ENCODE data around the gene BST2.

BST2 gene, protein sequence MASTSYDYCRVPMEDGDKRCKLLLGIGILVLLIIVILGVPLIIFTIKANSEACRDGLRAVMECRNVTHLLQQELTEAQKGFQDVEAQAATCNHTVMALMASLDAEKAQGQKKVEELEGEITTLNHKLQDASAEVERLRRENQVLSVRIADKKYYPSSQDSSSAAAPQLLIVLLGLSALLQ

DNA sequence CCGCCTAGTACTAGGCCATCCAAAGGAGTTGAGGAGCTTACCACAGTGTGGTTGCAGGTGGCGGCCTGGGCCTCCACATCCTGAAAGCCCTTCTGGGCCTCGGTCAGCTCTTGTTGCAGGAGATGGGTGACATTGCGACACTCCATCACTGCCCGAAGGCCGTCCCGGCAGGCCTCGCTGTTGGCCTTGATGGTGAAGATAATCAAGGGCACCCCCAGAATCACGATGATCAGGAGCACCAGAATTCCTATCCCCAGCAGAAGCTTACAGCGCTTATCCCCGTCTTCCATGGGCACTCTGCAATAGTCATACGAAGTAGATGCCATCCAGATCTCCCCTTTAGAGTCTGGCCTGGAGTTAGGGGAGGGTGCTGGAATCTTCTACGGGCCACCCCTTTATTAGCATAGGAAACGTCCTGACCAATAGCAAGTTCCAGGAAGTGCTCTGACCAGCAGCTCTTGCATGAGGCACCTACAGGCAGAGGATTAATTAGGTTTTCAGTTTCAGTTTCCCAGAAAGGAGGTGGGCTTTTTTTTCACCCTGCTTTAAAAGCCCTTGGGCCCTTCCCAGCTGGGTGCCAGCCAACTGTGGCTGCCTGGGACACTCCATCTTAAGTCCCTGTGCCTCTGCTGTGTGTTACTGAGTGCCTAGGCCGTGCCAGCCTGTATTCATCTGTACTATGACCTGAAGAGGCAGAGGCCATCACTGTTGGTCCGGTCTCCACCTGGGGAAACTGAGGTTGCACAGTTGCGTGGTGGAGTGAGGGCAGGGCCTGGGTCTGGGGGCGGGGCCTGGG is at the start of gene BST2:
Gene BST2 (minus strand): TSS at position 381 of the 796 bp plus-strand sequence. CDS start 55 bp downstream, at position 326.
- TF ChIP-seq CTCF (conservative IDR thresholded peaks at IDR 0.05) = no peak
- no peak within 1 kb of the TSS for H3K27ac ChIP-seq

- H3K27ac ChIP-seq = no peak overlapping the region
- no peak for TF ChIP-seq CTCF (conservative IDR thresholded peaks at IDR 0.05)
These were observed 49.2 kb upstream of the BST2 start for GRCh38 chr19:17454576-17455071.

- no peak for TF ChIP-seq CTCF (conservative IDR thresholded peaks at IDR 0.05)
- H3K27ac ChIP-seq = no peak overlapping the region
These were observed 46.4 kb upstream of the BST2 start for GRCh38 chr19:17451820-17452219.

DNA sequence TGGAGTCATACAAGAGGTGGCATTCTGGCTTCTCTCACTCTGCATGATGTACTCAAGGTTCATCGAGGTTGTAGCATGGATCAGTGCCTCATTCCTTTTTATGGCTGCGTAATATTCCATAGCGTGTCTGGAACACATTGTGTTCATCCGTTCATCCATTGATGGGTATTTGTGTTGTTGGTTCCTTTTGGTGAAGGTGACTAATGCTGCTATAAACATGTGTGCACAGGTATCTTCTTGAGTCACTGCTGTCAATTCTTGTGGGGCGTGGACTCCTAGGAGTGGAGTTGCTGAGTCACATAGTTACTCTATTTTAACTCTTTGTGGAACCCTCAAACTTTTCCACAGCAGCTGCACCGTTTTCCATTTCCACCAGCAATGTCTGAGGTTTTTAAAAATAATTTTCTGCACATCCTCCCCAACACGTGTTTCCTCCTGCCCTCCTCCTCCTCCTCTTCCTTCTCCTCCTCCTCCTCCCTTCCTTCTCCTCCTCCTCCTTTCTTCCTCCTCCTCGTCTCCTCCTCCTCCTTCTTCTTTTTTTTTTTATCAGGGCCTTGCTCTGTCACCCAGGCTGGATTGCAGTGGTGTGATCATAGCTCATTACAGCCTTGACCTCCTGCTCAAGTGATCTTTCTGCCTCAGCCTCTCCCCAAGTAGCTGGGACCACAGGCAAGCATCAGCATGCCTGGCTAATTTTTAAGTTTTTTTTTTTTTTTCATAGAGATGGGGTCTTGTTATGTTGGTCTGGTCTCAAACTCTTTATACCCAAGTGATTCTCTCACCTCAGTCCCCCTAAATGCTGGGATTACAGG is 45.0 kb upstream of the BST2 start:
- no peak for TF ChIP-seq CTCF (conservative IDR thresholded peaks at IDR 0.05)
- H3K27ac ChIP-seq = no peak overlapping the region

- H3K27ac ChIP-seq = no peak within 1 kb of the TSS
- peak; percentile 61 for TF ChIP-seq CTCF (conservative IDR thresholded peaks at IDR 0.05)
These were observed 42.9 kb upstream of the BST2 start, which contains the start of gene TMEM221 for GRCh38 chr19:17448131-17448967. TMEM221 (minus strand) TSS chr19:17448668; CDS start chr19:17448462, 206 bp downstream.

GRCh38 chr19:17447704-17448130 is 42.3 kb upstream of the BST2 start:
- TF ChIP-seq CTCF (conservative IDR thresholded peaks at IDR 0.05) = no peak
- no peak overlapping the region for H3K27ac ChIP-seq
